Ovary (tissue), 3 donors: ENCODE measurements around the gene NCF4.

ENCODE experiments used
- CTCF ChIP-seq, 3 donors: fragments of 450-650 bp in 2 of 3; fragments of 200-600 bp in 1 of 3; IDR thresholded peaks; one replicate each; pipeline versions ENCODE4 v1.5.1 to v1.8.0; 2016 to 2022; ENCODE audit warnings: antibody characterized with exemption in 3 of 3, mild to moderate bottlenecking in 1 of 3
- EP300 ChIP-seq: sonication (generic); formaldehyde crosslinking; IDR thresholded peaks from one replicate; pipeline ENCODE4 v1.6.1; 2017; ENCODE audit warnings: antibody characterized with exemption
- donor health status: DM: no; HTN: no; CAD: no.

- TF ChIP-seq CTCF (IDR thresholded peaks at IDR 0.05) (no peak), EP300 (no peak)
These were observed 36.2 kb upstream of the NCF4 start for GRCh38 chr22:36824655-36825054.
